GM13977 (cell line): ENCODE results near the gene P2RY11.

Experiments used
- DNase-seq: peaks from one replicate; pipeline ENCODE4 v3.0.0; 2012; ENCODE audit warnings: low spot score
- CTCF ChIP-seq: IDR thresholded peaks from 2 replicates; pipeline ENCODE4 v1.5.1; 2012; ENCODE audit warnings: mild to moderate bottlenecking, control low read depth; ENCODE audit not compliant: insufficient read depth; ENCODE audit errors: extremely low read depth, missing control alignments
- in situ Hi-C: fragments of 300-500 bp; cut with MboI; formaldehyde crosslinking; loops from one replicate; pipeline ENCODE4 v1.12.0; 2022; ENCODE audit warnings: low sequenced_read_pairs, low pct_unique_long_range_greater_than_20kb, mixed read lengths, inconsistent platforms; ENCODE audit not compliant: unreplicated experiment

Gene P2RY11

GRCh38 chr19:10116866-10117616 is 5.5 kb downstream of the P2RY11 start:
- in situ Hi-C loops: no loop called here
- no peak for TF ChIP-seq CTCF
- DNase-seq: no peak

- in situ Hi-C loops: no loop called here
- DNase-seq: no peak
- no peak for TF ChIP-seq CTCF
These were observed 7.5 kb downstream of the P2RY11 start for GRCh38 chr19:10118960-10119359.

GRCh38 chr19:10120538-10121189 is 9.2 kb downstream of the P2RY11 start:
- DNase-seq: no peak

GRCh38 chr19:10122045-10122444 is 10.6 kb downstream of the P2RY11 start:
- DNase-seq: no peak
- in situ Hi-C loops: no loop called here
- TF ChIP-seq CTCF: no peak

More at GRCh38 chr19:10120538-10121189, 9.2 kb downstream of the P2RY11 start:
- in situ Hi-C loops: no loop called here
- no peak for TF ChIP-seq CTCF

DNA sequence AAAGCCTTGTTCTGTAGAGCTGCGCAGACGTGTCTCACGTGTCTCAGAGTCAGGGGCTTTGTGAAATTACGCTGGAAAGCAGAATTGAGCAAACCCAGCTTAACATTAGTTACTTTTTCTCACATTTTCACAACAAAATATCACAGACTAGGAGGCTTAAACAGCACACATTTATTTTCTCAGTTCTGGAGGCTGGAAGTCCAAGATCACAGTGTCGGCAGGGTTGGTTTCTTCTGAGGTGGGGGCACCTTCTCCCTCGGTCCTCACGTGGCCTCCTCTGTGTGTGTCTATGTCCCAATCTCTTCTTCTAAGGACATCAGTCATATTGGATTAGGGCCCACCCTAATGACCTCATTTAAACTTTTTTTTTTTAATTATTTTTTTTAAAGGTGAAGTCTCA is 12.9 kb downstream of the P2RY11 start:
- no peak for DNase-seq
- TF ChIP-seq CTCF: no peak
- in situ Hi-C loops: no loop called here

- in situ Hi-C loops: no loop called here
- no peak for TF ChIP-seq CTCF
- no peak for DNase-seq
These were observed 14.7 kb downstream of the P2RY11 start for GRCh38 chr19:10126213-10126639.
